HG03039 (cell line): ENCODE results near the gene SLC16A4.

ENCODE experiments used
- ATAC-seq: cut with Tn5 transposase; IDR thresholded peaks from one replicate; pipeline ENCODE4 v1.9.1; 2021; ENCODE audit warnings: mild to moderate bottlenecking, moderate library complexity; ENCODE audit not compliant: unreplicated experiment

The SLC16A4 gene

GRCh38 chr1:110361856-110362255 is 29.0 kb downstream of the SLC16A4 start:
- ATAC-seq: no peak

- ATAC-seq: no peak
Measured at GRCh38 chr1:110360431-110360830, 30.4 kb downstream of the SLC16A4 start.

GRCh38 chr1:110356379-110356778 is 34.4 kb downstream of the SLC16A4 start:
- ATAC-seq: no peak

GRCh38 chr1:110355321-110355720 is 35.5 kb downstream of the SLC16A4 start:
- no peak for ATAC-seq

GRCh38 chr1:110350360-110350759 is 40.5 kb downstream of the SLC16A4 start:
- no peak for ATAC-seq

- no peak for ATAC-seq
Measured at GRCh38 chr1:110348771-110349170, 42.1 kb downstream of the SLC16A4 start.

GRCh38 chr1:110348050-110348449 is 42.8 kb downstream of the SLC16A4 start:
- ATAC-seq: no peak

GRCh38 chr1:110347182-110347893 is 43.5 kb downstream of the SLC16A4 start:
- no peak for ATAC-seq

GRCh38 chr1:110346690-110347089 is 44.1 kb downstream of the SLC16A4 start:
- no peak for ATAC-seq

- ATAC-seq: no peak
Measured at GRCh38 chr1:110345480-110345879, 45.3 kb downstream of the SLC16A4 start.

- ATAC-seq: no peak
Measured at GRCh38 chr1:110344152-110344551, 46.7 kb downstream of the SLC16A4 start.

- no peak for ATAC-seq
Measured at GRCh38 chr1:110343249-110343648, 47.6 kb downstream of the SLC16A4 start.

GRCh38 chr1:110341872-110342331 is 48.9 kb downstream of the SLC16A4 start:
- ATAC-seq: no peak

GRCh38 chr1:110341146-110341871 is 49.5 kb downstream of the SLC16A4 start:
- no peak for ATAC-seq

GRCh38 chr1:110340207-110340468 is 50.7 kb downstream of the SLC16A4 start:
- no peak for ATAC-seq

- no peak for ATAC-seq
Measured at GRCh38 chr1:110339407-110340206, 51.2 kb downstream of the SLC16A4 start.

- peak; percentile 76 for ATAC-seq
Measured at GRCh38 chr1:110338886-110339406, 51.9 kb downstream of the SLC16A4 start, which contains the start of gene RBM15. RBM15 (plus strand) TSS chr1:110339377; CDS start chr1:110339406, 29 bp downstream.

GRCh38 chr1:110338309-110338885 is 52.4 kb downstream of the SLC16A4 start:
- ATAC-seq: peak; percentile 56

GRCh38 chr1:110337704-110338308 is 53.0 kb downstream of the SLC16A4 start:
- ATAC-seq: no peak

- ATAC-seq: no peak
Measured at GRCh38 chr1:110336300-110337039, 54.4 kb downstream of the SLC16A4 start.
